H1 (cell line): ENCODE data around the gene ACP4. TPM values are rescaled to one million over a fixed set of nuclear protein-coding genes. Genes with fewer than 3 reads are reported as not detected.

Experiments
- CTCF ChIA-PET: fragments of 300-600 bp; sonication (Branson Sonifier 250); formaldehyde crosslinking; loops from one replicate; lab custom pipeline; 2021; ENCODE audit not compliant: partially characterized antibody; lab: Charles Lee
- POLR2A ChIA-PET: fragments of 300-600 bp; sonication (Branson Sonifier 250); formaldehyde crosslinking; loops from one replicate; lab custom pipeline; 2021; ENCODE audit warnings: inconsistent platforms; ENCODE audit not compliant: partially characterized antibody; lab: Charles Lee
- DNase-seq, 2 experiments: peaks; one replicate each; pipeline versions ENCODE4 v3.0.0 to v3.0.0-alpha.2; 2010 to 2022; ENCODE audit warnings: low spot score in 2 of 2, low read depth in 1 of 2, mixed read lengths in 1 of 2
- FAIRE-seq: peaks from 2 replicates; lab custom pipeline; 2011; peaks lifted over from hg19 to GRCh38; lab: Jason Lieb, UNC
- H2AFZ ChIP-seq: 2 replicates; pipeline ENCODE4 v1.8.1; 2012; ENCODE audit warnings: low read length, inconsistent platforms
- H2AK5ac ChIP-seq: 2 replicates; pipeline ENCODE4 v1.6.1; 2013; ENCODE audit warnings: low read depth, low read length
- H2BK120ac ChIP-seq: replicated peaks from 2 replicates; pipeline ENCODE3; 2013; ENCODE audit warnings: low read depth, low read length, inconsistent platforms
- H2BK12ac ChIP-seq: 2 replicates; pipeline ENCODE4 v1.6.1; 2013; ENCODE audit warnings: low read depth, low read length
- H2BK15ac ChIP-seq: 2 replicates; pipeline ENCODE4 v1.6.1; 2013; ENCODE audit warnings: low read length
- H2BK20ac ChIP-seq: 2 replicates; pipeline ENCODE4 v1.6.1; 2013; ENCODE audit warnings: low read length
- H2BK5ac ChIP-seq: 2 replicates; pipeline ENCODE4 v1.6.1; 2013; ENCODE audit warnings: low read depth, low read length
- H3K14ac ChIP-seq: 2 replicates; pipeline ENCODE4 v1.6.1; 2013; ENCODE audit warnings: inconsistent platforms; ENCODE audit not compliant: insufficient read length
- H3K18ac ChIP-seq: 2 replicates; pipeline ENCODE4 v1.6.1; 2013; ENCODE audit warnings: low read length; ENCODE audit errors: extremely low read depth
- H3K23ac ChIP-seq: 2 replicates; pipeline ENCODE4 v1.6.1; 2013; ENCODE audit warnings: inconsistent platforms; ENCODE audit not compliant: insufficient read length
- H3K23me2 ChIP-seq: 2 replicates; pipeline ENCODE4 v1.6.1; 2013; ENCODE audit warnings: low read depth, low read length
- H3K27ac ChIP-seq: 2 replicates; pipeline ENCODE4 v1.6.1; 2011; ENCODE audit warnings: low read depth, low read length, inconsistent platforms
- H3K27me3 ChIP-seq, 4 experiments: replicated peaks in 1 of 4; 1 replicate in 1 of 4; 2 replicates in 3 of 4; pipeline versions ENCODE4 v1.6.1 to v1.8.1; 2011 to 2013; ENCODE audit warnings: low read length in 3 of 4, mild to moderate bottlenecking in 3 of 4, inconsistent platforms in 2 of 4, mixed read lengths in 2 of 4, moderate library complexity in 1 of 4; ENCODE audit not compliant: control insufficient read depth in 3 of 4, insufficient read depth in 3 of 4; ENCODE audit errors: extremely low read depth in 1 of 4
- H3K36me3 ChIP-seq, 4 experiments: 2 replicates each; pipeline versions ENCODE4 v1.6.1 to v1.8.1; 2011 to 2013; ENCODE audit warnings: mild to moderate bottlenecking in 4 of 4, low read length in 3 of 4, moderate library complexity in 2 of 4, control low read depth in 1 of 4, inconsistent platforms in 1 of 4; ENCODE audit not compliant: insufficient read depth in 4 of 4, control insufficient read depth in 2 of 4
- H3K4ac ChIP-seq: replicated peaks from 2 replicates; pipeline ENCODE3; 2013; ENCODE audit warnings: low read length, low read depth, mixed read lengths, inconsistent platforms; ENCODE audit not compliant: insufficient read length
- H3K4me1 ChIP-seq, 4 experiments: replicated peaks in 1 of 4; 1 replicate in 1 of 4; 2 replicates in 3 of 4; pipeline versions ENCODE4 v1.6.1 to v1.8.1; 2011 to 2013; ENCODE audit warnings: low read length in 3 of 4, inconsistent platforms in 2 of 4, mixed read lengths in 1 of 4; ENCODE audit not compliant: insufficient read depth in 4 of 4, control insufficient read depth in 3 of 4
- H3K4me2 ChIP-seq, 2 experiments: 2 replicates each; pipeline versions ENCODE4 v1.6.1 to v1.8.1; 2011 to 2013; ENCODE audit warnings: low read depth in 2 of 2, low read length in 2 of 2, control low read depth in 1 of 2, inconsistent platforms in 1 of 2, mild to moderate bottlenecking in 1 of 2; ENCODE audit not compliant: insufficient read depth in 1 of 2
- H3K4me3 ChIP-seq, 4 experiments: fragments of 200-600, 300-600 bp in 1 of 4; sonication (generic), shearing (Covaris generic), sonication (Bioruptor Twin) in 1 of 4; 2 replicates each; pipeline versions ENCODE4 v1.5.1 to v1.8.1; 2011 to 2016; ENCODE audit warnings: low read length in 4 of 4, low read depth in 3 of 4, control low read depth in 2 of 4, inconsistent platforms in 2 of 4, mild to moderate bottlenecking in 2 of 4, mixed read lengths in 1 of 4, moderate library complexity in 1 of 4; ENCODE audit not compliant: insufficient read depth in 2 of 4; ENCODE audit errors: extremely low read depth in 1 of 4
- H3K56ac ChIP-seq: replicated peaks from 2 replicates; pipeline ENCODE3; 2013; ENCODE audit warnings: low read depth, mild to moderate bottlenecking, mixed read lengths, low read length, inconsistent platforms; ENCODE audit not compliant: insufficient read length
- H3K79me1 ChIP-seq: 2 replicates; pipeline ENCODE4 v1.6.1; 2013; ENCODE audit warnings: low read depth, low read length, control low read depth
- H3K79me2 ChIP-seq, 2 experiments: 2 replicates each; pipeline versions ENCODE4 v1.6.1 to v1.8.1; 2012 to 2013; ENCODE audit warnings: low read length in 2 of 2, mild to moderate bottlenecking in 2 of 2, inconsistent platforms in 1 of 2; ENCODE audit not compliant: insufficient read depth in 2 of 2, control insufficient read depth in 1 of 2
- H3K9ac ChIP-seq, 4 experiments: replicated peaks in 1 of 4; 1 replicate in 1 of 4; 2 replicates in 3 of 4; pipeline versions ENCODE4 v1.6.1 to v1.8.1; 2011 to 2013; ENCODE audit warnings: low read depth in 3 of 4, low read length in 3 of 4, control low read depth in 2 of 4, mild to moderate bottlenecking in 2 of 4, moderate library complexity in 2 of 4, inconsistent platforms in 1 of 4; ENCODE audit errors: extremely low read depth in 1 of 4
- H3K9me3 ChIP-seq, 2 experiments: 2 replicates each; pipeline versions ENCODE4 v1.6.1 to v1.8.1; 2012 to 2013; ENCODE audit warnings: mild to moderate bottlenecking in 2 of 2, moderate library complexity in 2 of 2, control low read depth in 1 of 2, inconsistent platforms in 1 of 2, low read depth in 1 of 2, low read length in 1 of 2, mixed read lengths in 1 of 2; ENCODE audit not compliant: insufficient read depth in 2 of 2
- H4K20me1 ChIP-seq, 2 experiments: replicated peaks in 1 of 2; 2 replicates each; pipeline versions ENCODE3 to v1.8.1; 2011 to 2013; ENCODE audit warnings: inconsistent platforms in 2 of 2, low read length in 2 of 2, mild to moderate bottlenecking in 1 of 2; ENCODE audit not compliant: insufficient read depth in 2 of 2, control insufficient read depth in 1 of 2
- H4K5ac ChIP-seq: 2 replicates; pipeline ENCODE4 v1.6.1; 2013; ENCODE audit warnings: low read length, low read depth, mixed read lengths, inconsistent platforms; ENCODE audit not compliant: insufficient read length
- H4K8ac ChIP-seq: 2 replicates; pipeline ENCODE4 v1.8.0; 2013; ENCODE audit warnings: mild to moderate bottlenecking, moderate library complexity, low read length, inconsistent platforms; ENCODE audit not compliant: insufficient read depth; ENCODE audit errors: extremely low read depth
- H4K91ac ChIP-seq: replicated peaks from 2 replicates; pipeline ENCODE3; 2013; ENCODE audit warnings: low read length, mixed read lengths, inconsistent platforms; ENCODE audit not compliant: insufficient read length
- CTCF ChIP-seq, 3 experiments: IDR thresholded peaks; 1 replicate in 2 of 3; 2 replicates in 1 of 3; pipeline versions ENCODE4 v1.5.1 to v1.6.1; 2011; ENCODE audit warnings: low read length in 3 of 3, mild to moderate bottlenecking in 3 of 3, inconsistent platforms in 2 of 3, low read depth in 1 of 3, moderate library complexity in 1 of 3; ENCODE audit not compliant: insufficient read depth in 1 of 3; ENCODE audit errors: control extremely low read depth in 1 of 3
- FOSL1 ChIP-seq: IDR thresholded peaks from 2 replicates; pipeline ENCODE4 v1.6.1; 2011; ENCODE audit warnings: mild to moderate bottlenecking, low read depth, low read length, moderate library complexity; ENCODE audit not compliant: insufficient read depth
- GTF2F1 ChIP-seq: IDR thresholded peaks from 2 replicates; pipeline ENCODE4 v1.6.1; 2012; ENCODE audit warnings: low read depth, low read length, improper control_type of control experiment, borderline replicate concordance
- KDM4A ChIP-seq: IDR thresholded peaks from one replicate; pipeline ENCODE4 v1.7.1; 2012; ENCODE audit warnings: low read depth, mild to moderate bottlenecking, moderate library complexity, low read length, inconsistent platforms; ENCODE audit not compliant: severe bottlenecking
- NRF1 ChIP-seq: IDR thresholded peaks from 2 replicates; pipeline ENCODE4 v1.6.1; 2011; ENCODE audit warnings: mild to moderate bottlenecking, low read depth, low read length, improper control_type of control experiment
- SAP30 ChIP-seq: fragments of 300-600 bp; sonication (generic); IDR thresholded peaks from 2 replicates; pipeline ENCODE4 v1.7.1; 2012; ENCODE audit warnings: low read length, moderate library complexity, mild to moderate bottlenecking, inconsistent platforms; ENCODE audit not compliant: insufficient read depth, insufficient replicate concordance
- SP2 ChIP-seq: IDR thresholded peaks from 2 replicates; pipeline ENCODE4 v1.6.1; 2012; ENCODE audit warnings: mild to moderate bottlenecking, low read length, inconsistent platforms
- TAF1 ChIP-seq: IDR thresholded peaks from 2 replicates; pipeline ENCODE4 v1.6.1; 2011; ENCODE audit warnings: mild to moderate bottlenecking, low read depth, low read length
- YY1 ChIP-seq: IDR thresholded peaks from 2 replicates; pipeline ENCODE4 v1.6.1; 2011; ENCODE audit warnings: low read depth, mild to moderate bottlenecking, low read length
- WGBS, 2 experiments: shearing (Covaris generic) in 1 of 2; methylation state at CpG; one replicate each; pipeline versions ENCODE4 v1.1.6 to v1.1.7; 2013 to 2015; ENCODE audit warnings: low lambda C conversion rate in 2 of 2, mixed read lengths in 2 of 2, inconsistent platforms in 1 of 2, low coverage in 1 of 2, missing lambda C conversion rate in 1 of 2; ENCODE audit not compliant: insufficient replicate concordance in 2 of 2, insufficient coverage in 1 of 2, insufficient read length in 1 of 2; ENCODE audit errors: extremely low coverage in 1 of 2, missing lambda C conversion rate in 1 of 2; 5-methylcytosine and 5-hydroxymethylcytosine counted together
- polyA plus RNA-seq, 7 experiments: library from polyadenylated mRNA; depleted of rRNA in 3 of 7; stranded (reverse) in 5 of 7; unstranded in 2 of 7; fragments of >200 nt in 5 of 7; fragments of 200-250 nt in 2 of 7; gene quantifications; 1 replicate in 5 of 7; 2 replicates in 1 of 7; 4 replicates in 1 of 7; pipeline versions ENCODE4 v1.2.1 to v1.2.3, GENCODE V29; 2011 to 2013; ENCODE audit warnings: missing spikeins in 2 of 7, mixed read lengths in 2 of 7
- total RNA-seq: library from RNA; stranded (reverse); fragmentation: NEBNext Ultra II Directional; extraction: Animal tissue kit (Norgen Biotek cat#: 25700); gene quantifications from 2 replicates; pipeline ENCODE4 v1.2.1, GENCODE V29; 2021
- TF ChIP-seq, protein P1 (sequence below): IDR thresholded peaks from 2 replicates; pipeline ENCODE4 v1.6.1; 2011; ENCODE audit warnings: low read depth, mild to moderate bottlenecking, low read length; ENCODE audit not compliant: insufficient read depth

Gene ACP4
- total and polyA plus RNA-seq, 2 of the 8 experiments (the other 6 are each of a cell fraction or from before 2014, with no cell fraction given), result not detected

- no peak overlapping the region for H2BK20ac ChIP-seq
- peaks cover 22% of the 10 kb centered on the region for H3K23me2 ChIP-seq
- H2AFZ ChIP-seq, result no peak overlapping the region
- peaks cover 0 to 2% of the 10 kb centered on the region in 2 experiments for H4K20me1 ChIP-seq
- H3K4me2 ChIP-seq, result peak overlapping the region; percentile 76 to 94; a peak in 1 of 4 replicates
- H2AK5ac ChIP-seq, result 0 out of 2 replicates have a peak overlapping the region, but pooled peaks have one; percentile 75
- no peaks in the 10 kb centered on the region for H3K9me3 ChIP-seq
- no peak overlapping the region for H2BK120ac ChIP-seq
- no peaks in the 10 kb centered on the region for H3K79me2 ChIP-seq
- no peak overlapping the region for H3K27ac ChIP-seq
- H3K79me1 ChIP-seq, result no peaks in the 10 kb centered on the region
- no peak overlapping the region for H3K14ac ChIP-seq
- peak overlapping the region; percentile 80 for H3K4ac ChIP-seq
- DNase-seq, result no peak
- ChIA-PET POLR2A (interaction anchor here (0.6 to 14.4 kb wide), 4 partner anchors 8 to 51 kb away, joined by 3 to 275 read pairs (median 4); partner anchors contain the start of gene KLK2), CTCF (interaction anchor here (1.1 kb wide), 1 partner anchor 8 kb away, joined by 3 read pairs; no protein-coding TSS in a partner anchor)
- no peaks in the 10 kb centered on the region for H3K36me3 ChIP-seq
- no peak overlapping the region for H3K56ac ChIP-seq
- no peak overlapping the region for H3K23ac ChIP-seq
- no peak for FAIRE-seq
- H3K4me3 ChIP-seq, result no peak overlapping the region
- peak overlapping the region; percentile 65 for H4K91ac ChIP-seq
- H2BK5ac ChIP-seq, result no peak overlapping the region
- peaks cover 9 to 37% (median 32%) of the 10 kb centered on the region in 4 experiments for H3K27me3 ChIP-seq
- H2BK15ac ChIP-seq, result peak overlapping the region; percentile 92; the same call in 1 of the 2 replicates
- H3K4me1 ChIP-seq, result peaks cover 5 to 26% (median 20%) of the 10 kb centered on the region in 4 experiments
- H4K5ac ChIP-seq, result no peak overlapping the region
- no peak overlapping the region for H3K9ac ChIP-seq
- no peak overlapping the region for H4K8ac ChIP-seq
- peak overlapping the region; percentile 90; the same call in 1 of the 2 replicates for H2BK12ac ChIP-seq
- H3K18ac ChIP-seq, result peak overlapping the region; percentile 60; the same call in 1 of the 2 replicates
- 75% methylated on average over 8 of the region's 8 CpGs; no CpG with 5 or more reads in 1 of the 2 experiments for WGBS, 2 experiments
- no peak for TF ChIP-seq YY1
- TF ChIP-seq KDM4A, result no peak
- no peak for TF ChIP-seq SAP30
- no peak for TF ChIP-seq NRF1
- no peak for TF ChIP-seq FOSL1
- TF ChIP-seq GTF2F1, result no peak
- no peak for TF ChIP-seq CTCF (IDR thresholded peaks at IDR 0.05; ENCODE audit: control extremely low read depth in 1 of 3, insufficient read depth in 1 of 3, low read depth in 1 of 3, low read length in 3 of 3)
- TF ChIP-seq TAF1, result no peak
- TF ChIP-seq, protein P1, sequence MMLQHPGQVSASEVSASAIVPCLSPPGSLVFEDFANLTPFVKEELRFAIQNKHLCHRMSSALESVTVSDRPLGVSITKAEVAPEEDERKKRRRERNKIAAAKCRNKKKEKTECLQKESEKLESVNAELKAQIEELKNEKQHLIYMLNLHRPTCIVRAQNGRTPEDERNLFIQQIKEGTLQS, result no peak
- TF ChIP-seq SP2, result no peak
Observed at GRCh38 chr19:50821622-50822021, 31.4 kb downstream of the ACP4 start.
